ENCODE results near the gene INTS15.

DNA sequence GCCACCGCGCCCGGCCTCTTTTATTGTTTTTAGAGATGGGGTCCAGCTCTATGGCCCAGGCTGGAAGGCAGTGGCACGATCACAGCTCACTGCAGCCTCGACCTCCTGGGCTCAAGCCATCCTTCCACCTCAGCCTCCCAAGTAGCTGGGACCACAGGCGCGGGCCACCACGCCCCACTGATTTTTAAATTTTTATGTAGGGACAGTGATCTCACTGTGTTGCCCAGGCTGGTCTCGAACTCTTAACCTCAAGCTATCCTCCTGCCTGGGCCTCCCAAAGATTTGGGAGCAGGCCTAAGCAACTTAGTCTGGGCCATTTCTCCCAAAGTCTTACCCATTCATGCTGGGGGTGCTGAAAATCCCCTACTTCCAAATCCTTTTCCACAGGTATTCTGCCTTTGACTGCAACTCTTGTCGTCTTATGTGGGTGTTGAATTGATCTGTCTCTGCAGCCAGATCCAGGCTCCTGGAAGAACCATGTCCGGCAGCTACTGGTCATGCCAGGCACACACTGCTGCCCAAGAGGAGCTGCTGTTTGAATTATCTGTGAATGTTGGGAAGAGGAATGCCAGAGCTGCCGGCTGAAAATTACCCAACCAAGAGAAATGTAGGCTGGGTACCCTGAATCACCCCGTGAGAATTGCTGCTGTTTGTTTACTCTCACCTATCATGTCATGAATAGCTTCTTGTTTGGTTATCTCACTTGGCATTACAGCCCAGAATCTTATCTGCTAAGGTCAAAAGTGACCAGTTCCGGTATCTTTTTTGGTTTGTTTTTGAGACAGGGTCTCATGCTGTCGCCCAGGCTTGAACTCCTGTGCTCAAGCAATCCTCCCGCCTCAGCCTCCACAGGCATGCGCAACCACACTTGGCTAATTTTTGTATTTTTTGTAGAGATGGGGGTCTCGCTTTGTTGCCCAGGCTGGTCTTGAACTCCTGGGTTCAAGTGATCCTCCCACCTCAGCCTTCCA lies 11.4 kb upstream of the INTS15 start:
- TF ChIP-seq, protein P1, sequence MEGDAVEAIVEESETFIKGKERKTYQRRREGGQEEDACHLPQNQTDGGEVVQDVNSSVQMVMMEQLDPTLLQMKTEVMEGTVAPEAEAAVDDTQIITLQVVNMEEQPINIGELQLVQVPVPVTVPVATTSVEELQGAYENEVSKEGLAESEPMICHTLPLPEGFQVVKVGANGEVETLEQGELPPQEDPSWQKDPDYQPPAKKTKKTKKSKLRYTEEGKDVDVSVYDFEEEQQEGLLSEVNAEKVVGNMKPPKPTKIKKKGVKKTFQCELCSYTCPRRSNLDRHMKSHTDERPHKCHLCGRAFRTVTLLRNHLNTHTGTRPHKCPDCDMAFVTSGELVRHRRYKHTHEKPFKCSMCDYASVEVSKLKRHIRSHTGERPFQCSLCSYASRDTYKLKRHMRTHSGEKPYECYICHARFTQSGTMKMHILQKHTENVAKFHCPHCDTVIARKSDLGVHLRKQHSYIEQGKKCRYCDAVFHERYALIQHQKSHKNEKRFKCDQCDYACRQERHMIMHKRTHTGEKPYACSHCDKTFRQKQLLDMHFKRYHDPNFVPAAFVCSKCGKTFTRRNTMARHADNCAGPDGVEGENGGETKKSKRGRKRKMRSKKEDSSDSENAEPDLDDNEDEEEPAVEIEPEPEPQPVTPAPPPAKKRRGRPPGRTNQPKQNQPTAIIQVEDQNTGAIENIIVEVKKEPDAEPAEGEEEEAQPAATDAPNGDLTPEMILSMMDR (IDR thresholded peaks at IDR 0.05; ENCODE audit: extremely low read depth in 1 of 2, insufficient read depth in 1 of 2, low read depth in 1 of 2, low read length in 2 of 2), result no peak
- TF ChIP-seq MYC (IDR thresholded peaks at IDR 0.05; ENCODE audit: low read depth, low read length) (no peak), POLR2AphosphoS5 (IDR thresholded peaks at IDR 0.05; ENCODE audit: insufficient read depth, low read depth, low read length) (no peak), POLR2A (IDR thresholded peaks at IDR 0.05; ENCODE audit: low read depth, low read length) (no peak), JUN (IDR thresholded peaks at IDR 0.05; ENCODE audit: borderline replicate concordance, insufficient read depth, insufficient read length, low read depth) (no peak), EZH2 (IDR thresholded peaks at IDR 0.05; ENCODE audit: borderline replicate concordance, low read depth, low read length, severe bottlenecking) (no peak), GATA2 (IDR thresholded peaks at IDR 0.05; ENCODE audit: insufficient read depth, insufficient read length, low read depth, low read length) (no peak), FOS (IDR thresholded peaks at IDR 0.05; ENCODE audit: borderline replicate concordance, insufficient read depth, low read length) (no peak)
- TF ChIP-seq, protein P2, sequence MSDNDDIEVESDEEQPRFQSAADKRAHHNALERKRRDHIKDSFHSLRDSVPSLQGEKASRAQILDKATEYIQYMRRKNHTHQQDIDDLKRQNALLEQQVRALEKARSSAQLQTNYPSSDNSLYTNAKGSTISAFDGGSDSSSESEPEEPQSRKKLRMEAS (IDR thresholded peaks at IDR 0.05; ENCODE audit: insufficient read depth, insufficient read length), result no peak
